8988T (cell line): ENCODE data around the gene TMEFF1.
"Not testable (repeated sequence)": the region's sequence is repeated elsewhere in the genome, so short reads cannot be mapped to it uniquely, and the experiment has no call there.

Experiments used
- DNase-seq: peaks from one replicate; pipeline ENCODE4 v3.0.0; 2011

Gene TMEFF1

GRCh38 chr9:100472788-100473275 lies at the start of gene TMEFF1:
TSS of gene TMEFF1 (plus strand) at chr9:100473149. CDS start at chr9:100473545, 396 bp downstream.
- DNase-seq, result peak; percentile 83

- DNase-seq, result no peak
These were observed 47.2 kb upstream of the TMEFF1 start for GRCh38 chr9:100425758-100426157.

- no peak for DNase-seq
These were observed 46.8 kb upstream of the TMEFF1 start for GRCh38 chr9:100426189-100426529.

GRCh38 chr9:100426530-100427365 lies 46.2 kb upstream of the TMEFF1 start, which contains the start of gene MSANTD3:
TSS of gene MSANTD3 (plus strand) at chr9:100427143. CDS start at chr9:100441939, 14,796 bp downstream.
- DNase-seq, result peak; percentile 54

- peak; percentile 41 for DNase-seq
These were observed 45.3 kb upstream of the TMEFF1 start for GRCh38 chr9:100427366-100428263.

- peak; percentile 40 for DNase-seq
These were observed 43.9 kb upstream of the TMEFF1 start for GRCh38 chr9:100428871-100429654.

GRCh38 chr9:100430286-100430940 lies 42.5 kb upstream of the TMEFF1 start:
- DNase-seq, result no peak

GRCh38 chr9:100431886-100432285 lies 41.1 kb upstream of the TMEFF1 start:
- no peak for DNase-seq

GRCh38 chr9:100432736-100433135 lies 40.2 kb upstream of the TMEFF1 start:
- no peak for DNase-seq

GRCh38 chr9:100436571-100436970 lies 36.4 kb upstream of the TMEFF1 start:
- no peak for DNase-seq

- DNase-seq, result no peak
These were observed 34.8 kb upstream of the TMEFF1 start for GRCh38 chr9:100437860-100438805.

- DNase-seq, result no peak
These were observed 32.9 kb upstream of the TMEFF1 start for GRCh38 chr9:100440071-100440470.

- DNase-seq, result not testable (repeated sequence)
These were observed 32.5 kb upstream of the TMEFF1 start for GRCh38 chr9:100440487-100440886.

- no peak for DNase-seq
These were observed 31.0 kb upstream of the TMEFF1 start for GRCh38 chr9:100441911-100442361.

- no peak for DNase-seq
These were observed 28.9 kb upstream of the TMEFF1 start for GRCh38 chr9:100443781-100444768.

GRCh38 chr9:100445161-100445902 lies 27.6 kb upstream of the TMEFF1 start:
- DNase-seq, result no peak

- no peak for DNase-seq
These were observed 26.9 kb upstream of the TMEFF1 start for GRCh38 chr9:100445903-100446549.

GRCh38 chr9:100447041-100447440 lies 25.9 kb upstream of the TMEFF1 start:
- no peak for DNase-seq
